Spleen (tissue), 11 donors: ENCODE results near the gene CAMTA2. TPM values are rescaled to one million over a fixed set of nuclear protein-coding genes. Genes with fewer than 3 reads are reported as not detected.
A peak's percentile ranks its signal among the peaks of the same experiment; 100 is the strongest.

Experiments used
- DNase-seq: peaks from one replicate; pipeline ENCODE4 v3.0.0-alpha.2; 2020
- H3K27ac ChIP-seq, 8 donors: fragments of 200-600 bp; sonication (generic) in 7 of 8; 1 replicate in 4 of 8; 2 replicates in 4 of 8; pipeline versions ENCODE4 v1.5.0 to v1.8.0; 2016 to 2021; ENCODE audit warnings: inconsistent platforms in 4 of 8, mild to moderate bottlenecking in 4 of 8, moderate library complexity in 1 of 8
- H3K27me3 ChIP-seq, 7 donors: fragments of 200-600 bp; sonication (generic) in 6 of 7; replicated peaks in 1 of 7; 1 replicate in 4 of 7; 2 replicates in 3 of 7; pipeline versions ENCODE4 v1.5.0 to v1.8.0; 2016 to 2021; ENCODE audit warnings: inconsistent platforms in 3 of 7, mild to moderate bottlenecking in 1 of 7
- H3K36me3 ChIP-seq, 6 donors: fragments of 200-600 bp; sonication (generic) in 5 of 6; 1 replicate in 4 of 6; 2 replicates in 2 of 6; pipeline versions ENCODE4 v1.5.0 to v1.8.0; 2016 to 2021; ENCODE audit warnings: inconsistent platforms in 2 of 6
- H3K4me1 ChIP-seq, 6 donors: fragments of 200-600 bp; sonication (generic) in 5 of 6; 1 replicate in 3 of 6; 2 replicates in 3 of 6; pipeline versions ENCODE4 v1.5.0 to v1.8.0; 2016 to 2021; ENCODE audit warnings: inconsistent platforms in 3 of 6
- H3K4me3 ChIP-seq, 8 donors: fragments of 200-600 bp; sonication (generic) in 7 of 8; 1 replicate in 4 of 8; 2 replicates in 4 of 8; pipeline versions ENCODE4 v1.5.0 to v1.8.0; 2016 to 2021; ENCODE audit warnings: inconsistent platforms in 4 of 8, mild to moderate bottlenecking in 4 of 8, moderate library complexity in 2 of 8
- H3K9me3 ChIP-seq, 8 donors: fragments of 200-600 bp; sonication (generic) in 7 of 8; 1 replicate in 4 of 8; 2 replicates in 4 of 8; pipeline versions ENCODE4 v1.5.0 to v1.8.0; 2016 to 2021; ENCODE audit warnings: inconsistent platforms in 4 of 8
- POLR2A ChIP-seq, 3 donors: fragments of 450-650 bp; IDR thresholded peaks; one replicate each; pipeline ENCODE4 v1.5.1; 2017; ENCODE audit warnings: antibody characterized with exemption in 3 of 3, mild to moderate bottlenecking in 1 of 3
- POLR2AphosphoS5 ChIP-seq, 3 donors: sonication (generic); formaldehyde crosslinking; IDR thresholded peaks; one replicate each; pipeline ENCODE4 v1.5.1; 2017; ENCODE audit warnings: antibody characterized with exemption in 3 of 3
- WGBS, 5 donors: extraction: QIAGEN DNeasy Blood & Tissue Kit in 3 of 5; methylation state at CpG; one replicate each; pipeline versions ENCODE4 v1.1.5 to v1.1.7; 2013 to 2018; 5-methylcytosine and 5-hydroxymethylcytosine counted together
- intact Hi-C: fragments of 100-400 bp; cut with DNase I; formaldehyde crosslinking; loops from one replicate; pipeline ENCODE4 v1.15.0; 2023; ENCODE audit warnings: low total_unique reads
- polyA plus RNA-seq, 3 donors: library from polyadenylated mRNA; stranded (reverse); fragments of 200-250 nt; gene quantifications; one replicate each; pipeline ENCODE4 v1.2.1, GENCODE V29; 2013
- total RNA-seq, 7 donors: library from RNA; depleted of rRNA in 3 of 7; stranded (reverse); fragments of >200 nt in 3 of 7; fragmentation: NEBNext Ultra II Directional in 4 of 7; extraction: Animal tissue kit (Norgen Biotek cat#: 25700) in 4 of 7; gene quantifications; one replicate each; pipeline versions ENCODE4 v1.1.0 to v1.2.1, GENCODE V29; 2016 to 2021
- TF ChIP-seq, protein P1 (sequence below), 11 experiments: fragments of 200-600 bp in 7 of 11; fragments of 450-650 bp in 4 of 11; sonication (generic) in 4 of 11; IDR thresholded peaks in 8 of 11; conservative IDR thresholded peaks in 3 of 11; 1 replicate in 7 of 11; 2 replicates in 4 of 11; pipeline versions ENCODE4 v1.4.0 to v1.8.0; 2016 to 2021; ENCODE audit warnings: antibody characterized with exemption in 11 of 11, inconsistent platforms in 4 of 11, mild to moderate bottlenecking in 1 of 11
- donor health status: healthy with polysubstance abuse.
- donor health status: DM: no; HTN: no; CAD: no; lungs with moderate emphysema.
- donor health status: DM: no; HTN: no; CAD: no.
- donor health status: Bipolar disorder and iron deficiency.
- donor health status: healthy.
- donor health status: DM: no; HTN: no; CAD: no.
- donor health status: DM: yes; HTN: yes; CAD: no.

The CAMTA2 gene
- total and polyA plus RNA-seq, 10 donors: 21.3 to 79.8 (median 50.5) TPM

DNA sequence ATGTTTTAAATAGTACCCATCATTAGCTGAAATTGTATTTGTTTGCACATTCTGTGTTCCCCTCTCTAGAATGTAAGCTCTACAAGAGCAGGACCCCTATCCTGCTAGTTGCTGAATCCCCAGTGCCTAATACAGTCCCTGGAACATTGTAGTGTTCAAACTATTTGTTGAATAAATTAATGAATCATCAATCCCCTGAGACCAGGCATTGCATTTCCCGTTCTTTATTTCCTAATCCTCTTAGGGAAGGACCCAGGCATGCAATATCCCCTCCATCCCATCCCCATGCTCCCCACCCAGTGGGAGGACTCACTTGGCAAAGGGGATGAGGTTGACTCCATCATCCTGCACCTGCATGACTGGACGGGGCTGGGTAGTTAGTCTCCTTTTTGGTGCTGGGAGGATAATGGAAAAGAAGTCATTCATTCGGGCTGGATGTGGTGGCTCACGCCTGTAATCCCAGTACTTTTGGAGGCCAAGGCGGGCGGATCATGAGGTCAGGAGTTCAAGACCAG lies 6.7 kb upstream of the CAMTA2 start:
- no peaks in the 10 kb centered on the region for H3K9me3 ChIP-seq
- no peak overlapping the region for H3K4me3 ChIP-seq
- H3K27ac ChIP-seq: no peak overlapping the region
- no peaks in the 10 kb centered on the region for H3K36me3 ChIP-seq
- TF ChIP-seq, protein P1, sequence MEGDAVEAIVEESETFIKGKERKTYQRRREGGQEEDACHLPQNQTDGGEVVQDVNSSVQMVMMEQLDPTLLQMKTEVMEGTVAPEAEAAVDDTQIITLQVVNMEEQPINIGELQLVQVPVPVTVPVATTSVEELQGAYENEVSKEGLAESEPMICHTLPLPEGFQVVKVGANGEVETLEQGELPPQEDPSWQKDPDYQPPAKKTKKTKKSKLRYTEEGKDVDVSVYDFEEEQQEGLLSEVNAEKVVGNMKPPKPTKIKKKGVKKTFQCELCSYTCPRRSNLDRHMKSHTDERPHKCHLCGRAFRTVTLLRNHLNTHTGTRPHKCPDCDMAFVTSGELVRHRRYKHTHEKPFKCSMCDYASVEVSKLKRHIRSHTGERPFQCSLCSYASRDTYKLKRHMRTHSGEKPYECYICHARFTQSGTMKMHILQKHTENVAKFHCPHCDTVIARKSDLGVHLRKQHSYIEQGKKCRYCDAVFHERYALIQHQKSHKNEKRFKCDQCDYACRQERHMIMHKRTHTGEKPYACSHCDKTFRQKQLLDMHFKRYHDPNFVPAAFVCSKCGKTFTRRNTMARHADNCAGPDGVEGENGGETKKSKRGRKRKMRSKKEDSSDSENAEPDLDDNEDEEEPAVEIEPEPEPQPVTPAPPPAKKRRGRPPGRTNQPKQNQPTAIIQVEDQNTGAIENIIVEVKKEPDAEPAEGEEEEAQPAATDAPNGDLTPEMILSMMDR (IDR thresholded peaks at IDR 0.05 in 8 of 11, conservative IDR thresholded peaks at IDR 0.05 in 3 of 11): no peak
- TF ChIP-seq POLR2A (IDR thresholded peaks at IDR 0.05) (no peak), POLR2AphosphoS5 (IDR thresholded peaks at IDR 0.05) (no peak)
- no peaks in the 10 kb centered on the region for H3K27me3 ChIP-seq
- intact Hi-C loops: loop anchor here (10.0 kb wide), 1 partner anchor 59 kb away; the partner anchor contains the start of gene GP1BA
- WGBS, 5 donors: 81 to 95% (median 88%) methylated on average over 6 of the region's 6 CpGs
- no peak for DNase-seq
- H3K4me1 ChIP-seq: peaks cover 10 to 43% (median 21%) of the 10 kb centered on the region in 6 donors

DNA sequence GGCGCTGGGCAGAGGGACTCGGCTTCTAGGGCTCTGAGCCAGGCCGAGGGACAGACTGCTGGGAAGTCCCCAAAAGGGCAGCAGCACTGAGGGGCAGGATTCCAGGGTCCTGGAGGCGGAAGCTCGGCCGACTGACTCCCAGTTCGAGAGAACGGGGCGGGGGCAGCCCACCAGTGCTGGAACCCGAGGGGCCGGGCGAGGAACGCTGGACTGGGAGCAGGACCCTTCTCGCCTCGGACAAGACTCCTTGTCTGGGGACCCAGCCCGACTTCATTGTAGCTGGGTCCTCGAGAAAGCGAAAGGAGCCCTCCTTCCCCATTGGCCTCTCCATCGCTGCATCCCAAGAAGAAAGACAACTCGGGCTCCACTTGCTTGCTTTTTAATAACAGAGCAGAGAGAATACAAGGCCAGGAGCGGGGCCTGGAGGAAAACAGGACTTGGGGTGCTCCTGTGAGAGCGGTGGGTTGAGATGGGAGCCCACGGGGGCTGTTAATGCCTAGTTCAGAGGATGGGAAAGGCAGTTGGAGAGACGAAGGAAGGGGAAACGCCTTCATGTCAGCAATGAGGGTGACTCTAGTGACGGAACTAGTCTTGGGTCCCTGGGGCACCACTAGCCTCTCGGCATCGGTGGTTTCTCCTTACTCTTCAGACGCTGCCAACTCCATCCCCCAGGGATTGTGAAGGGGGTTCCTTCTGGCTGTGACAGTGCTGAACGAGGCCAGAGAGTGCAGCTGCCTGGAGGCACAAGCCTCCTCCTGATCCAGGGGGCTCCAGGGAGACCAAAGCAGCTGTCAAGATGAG lies 492 bp upstream of the CAMTA2 start:
- Histone ChIP-seq H3K27me3 (no peaks in the 10 kb centered on the region), H3K4me3 (peak overlapping the region; percentile 70 to 98 (median 84)), H3K9me3 (no peaks in the 10 kb centered on the region), H3K27ac (peak overlapping the region; percentile 94 to 99 (median 96)), H3K36me3 (peaks cover 0 to 30% (median 13%) of the 10 kb centered on the region in 6 donors), H3K4me1 (peaks cover 14 to 51% (median 32%) of the 10 kb centered on the region in 6 donors)
- WGBS, 5 donors: 1 to 2% (median 2%) methylated on average over 26 to 30 of the region's 30 CpGs
- TF ChIP-seq, protein P1 (IDR thresholded peaks at IDR 0.05 in 8 of 11, conservative IDR thresholded peaks at IDR 0.05 in 3 of 11): no peak
- TF ChIP-seq POLR2A (IDR thresholded peaks at IDR 0.05) (no peak), POLR2AphosphoS5 (IDR thresholded peaks at IDR 0.05) (no peak)
- DNase-seq: no peak
- intact Hi-C loops: loop anchor here (5.0 to 10.0 kb wide), 2 partner anchors 77 to 81 kb away; no protein-coding TSS in a partner anchor

DNA sequence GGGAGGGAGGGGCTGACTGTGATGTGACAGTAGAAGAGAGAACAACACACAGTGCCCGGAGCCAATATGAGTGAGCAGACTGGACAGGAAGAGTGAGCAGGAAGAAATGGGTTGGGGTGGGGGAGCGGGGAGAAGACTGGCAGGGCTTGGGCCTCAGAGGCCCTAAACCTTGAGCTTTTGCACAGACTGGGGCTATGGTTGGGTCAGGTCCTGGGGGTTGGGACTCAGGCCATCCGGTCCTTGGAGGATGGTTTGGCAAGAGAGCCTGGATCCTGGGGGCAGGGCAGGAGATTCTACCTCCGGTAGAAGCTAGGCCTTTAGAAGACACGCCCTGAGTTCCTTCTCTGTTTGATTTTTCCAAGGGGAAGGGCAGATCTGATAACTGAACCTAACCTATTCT lies 1.1 kb downstream of the CAMTA2 start:
- H3K4me1 ChIP-seq: peaks cover 14 to 66% (median 38%) of the 10 kb centered on the region in 6 donors
- peak overlapping the region; percentile 70 to 98 (median 84) for H3K4me3 ChIP-seq
- intact Hi-C loops: loop anchor here (5.0 to 10.0 kb wide), 2 partner anchors 78 to 79 kb away; no protein-coding TSS in a partner anchor
- H3K27ac ChIP-seq: peak overlapping the region; percentile 94 to 99 (median 96)
- 30 to 67% (median 40%) methylated on average over 5 of the region's 5 CpGs for WGBS, 5 donors
- DNase-seq: peak; percentile 78
- TF ChIP-seq, protein P1 (IDR thresholded peaks at IDR 0.05 in 8 of 11, conservative IDR thresholded peaks at IDR 0.05 in 3 of 11): no peak
- TF ChIP-seq POLR2A (IDR thresholded peaks at IDR 0.05) (peak in 1 of 3 donors; percentile 11), POLR2AphosphoS5 (IDR thresholded peaks at IDR 0.05) (peak in 2 of 3 donors; percentile 21 to 63)
- H3K9me3 ChIP-seq: no peaks in the 10 kb centered on the region
- no peaks in the 10 kb centered on the region for H3K27me3 ChIP-seq
- H3K36me3 ChIP-seq: peaks cover 0 to 46% (median 28%) of the 10 kb centered on the region in 6 donors

DNA sequence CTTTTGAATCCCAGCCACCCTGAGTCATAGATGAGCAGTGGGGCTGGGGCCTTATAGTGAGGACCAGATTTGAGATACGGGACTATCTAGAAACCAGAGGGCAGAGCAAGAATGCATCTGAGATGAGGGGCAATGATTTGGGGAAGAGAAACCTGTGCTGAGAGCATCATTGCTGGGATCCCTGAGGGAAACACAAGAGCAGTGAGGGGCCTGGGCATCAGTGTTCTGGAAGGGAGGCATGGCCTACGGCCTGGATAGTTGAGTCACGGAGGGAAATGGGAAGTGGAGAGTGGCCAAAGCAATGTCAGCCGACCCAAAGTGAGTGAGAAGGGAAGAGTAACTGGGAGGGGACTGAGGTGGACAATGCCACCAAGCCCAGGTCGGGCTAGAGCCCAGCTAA lies 5.2 kb downstream of the CAMTA2 start:
- Histone ChIP-seq H3K9me3 (no peaks in the 10 kb centered on the region), H3K27ac (peak overlapping the region in 1 of 8 donors; percentile 14), H3K27me3 (no peaks in the 10 kb centered on the region), H3K36me3 (peaks cover 0 to 86% (median 54%) of the 10 kb centered on the region in 6 donors), H3K4me1 (peaks cover 22 to 78% (median 56%) of the 10 kb centered on the region in 6 donors), H3K4me3 (no peak overlapping the region)
- WGBS, 5 donors: 67 to 77% (median 73%) methylated on average over 5 of the region's 5 CpGs
- no peak for DNase-seq
- TF ChIP-seq POLR2AphosphoS5 (IDR thresholded peaks at IDR 0.05) (no peak), POLR2A (IDR thresholded peaks at IDR 0.05) (no peak)
- TF ChIP-seq, protein P1 (IDR thresholded peaks at IDR 0.05 in 8 of 11, conservative IDR thresholded peaks at IDR 0.05 in 3 of 11): no peak
- intact Hi-C loops: loop anchor here (10.0 kb wide), 1 partner anchor 82 kb away; no protein-coding TSS in a partner anchor
